SW 1271 (cell line): ENCODE measurements around the gene CCND1.
"Not testable (repeated sequence)": the region's sequence is repeated elsewhere in the genome, so short reads cannot be mapped to it uniquely, and the experiment has no call there.

Source experiments
- DNase-seq, 2 experiments: peaks; one replicate each; lab custom pipeline; 2025; lab: John Stamatoyannopoulos, UW

CCND1 gene

GRCh38 chr11:69617682-69618081 lies 23.3 kb upstream of the CCND1 start:
- no peak for DNase-seq

- DNase-seq, result no peak
Observed at GRCh38 chr11:69618237-69618636, 22.7 kb upstream of the CCND1 start.

GRCh38 chr11:69620683-69621290 lies 20.2 kb upstream of the CCND1 start:
- DNase-seq, result no peak

- DNase-seq, result not testable (repeated sequence)
Observed at GRCh38 chr11:69622097-69622681, 18.8 kb upstream of the CCND1 start.

GRCh38 chr11:69624293-69624692 lies 16.7 kb upstream of the CCND1 start:
- DNase-seq, result no peak

GRCh38 chr11:69625476-69625875 lies 15.5 kb upstream of the CCND1 start:
- no peak for DNase-seq

GRCh38 chr11:69627551-69627950 lies 13.4 kb upstream of the CCND1 start:
- DNase-seq, result no peak

- peak; percentile 17 to 36 for DNase-seq
Observed at GRCh38 chr11:69630017-69630416, 10.9 kb upstream of the CCND1 start.

GRCh38 chr11:69630424-69630823 lies 10.5 kb upstream of the CCND1 start:
- DNase-seq, result no peak

GRCh38 chr11:69632900-69633299 lies 8.1 kb upstream of the CCND1 start:
- DNase-seq, result no peak

- no peak for DNase-seq
Observed at GRCh38 chr11:69634069-69634468, 6.9 kb upstream of the CCND1 start.

- no peak for DNase-seq
Observed at GRCh38 chr11:69634590-69634989, 6.4 kb upstream of the CCND1 start.

GRCh38 chr11:69635195-69635594 lies 5.8 kb upstream of the CCND1 start:
- no peak for DNase-seq

- DNase-seq, result no peak
Observed at GRCh38 chr11:69635804-69636511, 5.0 kb upstream of the CCND1 start.

GRCh38 chr11:69636512-69637197 lies 4.3 kb upstream of the CCND1 start:
- peak; percentile 38 for DNase-seq

GRCh38 chr11:69637198-69637940 lies 3.6 kb upstream of the CCND1 start:
- no peak for DNase-seq

- peak in 1 of 2 experiments; percentile 57 for DNase-seq
Observed at GRCh38 chr11:69637941-69638871, 2.8 kb upstream of the CCND1 start.

GRCh38 chr11:69638941-69639681 lies 1.8 kb upstream of the CCND1 start:
- peak; percentile 94 to 96 for DNase-seq

GRCh38 chr11:69639831-69640230 lies 1.1 kb upstream of the CCND1 start:
- DNase-seq, result no peak
